HepG2 (cell line): ENCODE data around the gene ZDHHC14. TPM values are rescaled to one million over a fixed set of nuclear protein-coding genes. Genes with fewer than 3 reads are reported as not detected.
A peak's percentile ranks its signal among the peaks of the same experiment; 100 is the strongest.

Experiments used
- ATF7 ChIP-seq, 2 experiments: fragments of 450-650 bp in 1 of 2; sonication (generic) in 1 of 2; formaldehyde crosslinking in 1 of 2; IDR thresholded peaks; 2 replicates each; pipeline versions ENCODE4 v1.4.0 to v1.6.1; 2016 to 2020; ENCODE audit warnings: antibody characterized with exemption in 1 of 2, mild to moderate bottlenecking in 1 of 2, missing genetic modification reagents in 1 of 2
- CHD2 ChIP-seq: IDR thresholded peaks from 2 replicates; pipeline ENCODE4 v1.6.1; 2011; ENCODE audit warnings: low read depth, low read length, improper control_type of control experiment
- ERF ChIP-seq: IDR thresholded peaks from 2 replicates; pipeline ENCODE4 v1.6.1; 2018; ENCODE audit warnings: missing biosample characterization, missing genetic modification reagents
- HNRNPH1 ChIP-seq: fragments of 200-400 bp; formaldehyde crosslinking; optimal IDR thresholded peaks from 2 replicates; pipeline ENCODE3; 2017; ENCODE audit warnings: mild to moderate bottlenecking, low read depth, low read length
- JDP2 ChIP-seq: sonication (generic); formaldehyde crosslinking; IDR thresholded peaks from 2 replicates; pipeline ENCODE4 v1.8.1; 2022; ENCODE audit warnings: missing genetic modification reagents, borderline replicate concordance
- KDM4B ChIP-seq: sonication (generic); formaldehyde crosslinking; IDR thresholded peaks from 2 replicates; pipeline ENCODE4 v1.4.0; 2020; ENCODE audit warnings: missing genetic modification reagents
- PHF8 ChIP-seq: sonication (generic); formaldehyde crosslinking; IDR thresholded peaks from 2 replicates; pipeline ENCODE4 v1.5.0; 2020; ENCODE audit warnings: missing genetic modification reagents
- RARA ChIP-seq: IDR thresholded peaks from 2 replicates; pipeline ENCODE4 v1.6.1; 2016; ENCODE audit warnings: missing genetic modification reagents, missing compliant biosample characterization
- RCOR2 ChIP-seq: IDR thresholded peaks from 2 replicates; pipeline ENCODE4 v1.6.1; 2016; ENCODE audit warnings: missing biosample characterization, missing genetic modification reagents
- RFXANK ChIP-seq: IDR thresholded peaks from 2 replicates; pipeline ENCODE4 v1.6.1; 2016
- SMYD3 ChIP-seq: sonication (generic); formaldehyde crosslinking; IDR thresholded peaks from 2 replicates; pipeline ENCODE4 v1.8.1; 2023; ENCODE audit warnings: mild to moderate bottlenecking, missing genetic modification reagents
- SRF ChIP-seq: IDR thresholded peaks from 2 replicates; pipeline ENCODE4 v1.6.1; 2011; ENCODE audit warnings: mild to moderate bottlenecking, low read depth, low read length, moderate library complexity
- ZFP82 ChIP-seq: sonication (generic); formaldehyde crosslinking; IDR thresholded peaks from 2 replicates; pipeline ENCODE4 v1.5.1; 2020; ENCODE audit warnings: mild to moderate bottlenecking, missing genetic modification reagents, borderline replicate concordance
- ZFX ChIP-seq: sonication (generic); formaldehyde crosslinking; IDR thresholded peaks from 2 replicates; pipeline ENCODE4 v1.4.0; 2020; ENCODE audit warnings: mild to moderate bottlenecking, low read depth, missing genetic modification reagents, moderate library complexity
- ZMYM4 ChIP-seq: sonication (generic); formaldehyde crosslinking; IDR thresholded peaks from 2 replicates; pipeline ENCODE4 v1.8.1; 2023; ENCODE audit warnings: mild to moderate bottlenecking, missing genetic modification reagents
- ZNF253 ChIP-seq: sonication (generic); formaldehyde crosslinking; IDR thresholded peaks from 2 replicates; pipeline ENCODE4 v1.8.0; 2022; ENCODE audit warnings: mild to moderate bottlenecking, missing genetic modification reagents, borderline replicate concordance
- ZNF543 ChIP-seq: sonication (generic); formaldehyde crosslinking; IDR thresholded peaks from 2 replicates; pipeline ENCODE4 v1.4.0; 2020; ENCODE audit warnings: mild to moderate bottlenecking, missing genetic modification reagents
- ZNF710 ChIP-seq: sonication (generic); formaldehyde crosslinking; IDR thresholded peaks from 2 replicates; pipeline ENCODE4 v1.5.0; 2020; ENCODE audit warnings: mild to moderate bottlenecking, missing genetic modification reagents, borderline replicate concordance
- ZNF883 ChIP-seq: sonication (generic); formaldehyde crosslinking; IDR thresholded peaks from 2 replicates; pipeline ENCODE4 v1.5.1; 2020; ENCODE audit warnings: mild to moderate bottlenecking, missing genetic modification reagents; ENCODE audit errors: not compliant biosample characterization
- ZSCAN12 ChIP-seq: sonication (generic); formaldehyde crosslinking; IDR thresholded peaks from 2 replicates; pipeline ENCODE4 v1.9.0; 2021; ENCODE audit warnings: mild to moderate bottlenecking, missing genetic modification reagents
- polyA plus RNA-seq, 8 experiments: library from polyadenylated mRNA; depleted of rRNA in 3 of 8; stranded (reverse) in 7 of 8; unstranded in 1 of 8; fragments of >200 nt; fragmentation: Illumina TruSeq in 4 of 8; extraction: Trizol in 4 of 8; gene quantifications; 2 replicates each; pipeline versions ENCODE4 v1.2.1 to v1.2.3, GENCODE V29; 2011 to 2016; ENCODE audit warnings: low read depth in 4 of 8, missing spikeins in 1 of 8, mixed read lengths in 1 of 8; ENCODE audit not compliant: insufficient read depth in 1 of 8
- total RNA-seq, 5 experiments: library from RNA; depleted of rRNA; stranded (reverse); fragments of >200 nt; fragmentation: Illumina TruSeq; extraction: Trizol; gene quantifications; 2 replicates each; pipeline ENCODE4 v1.2.3, GENCODE V29; 2016; ENCODE audit warnings: low read depth in 1 of 5
- TF ChIP-seq, protein P1 (sequence below): sonication (generic); formaldehyde crosslinking; conservative IDR thresholded peaks from 2 replicates; pipeline ENCODE4 v1.4.0; 2020; ENCODE audit warnings: mild to moderate bottlenecking, missing genetic modification reagents, moderate library complexity
- TF ChIP-seq, protein P2 (sequence below): sonication (generic); formaldehyde crosslinking; IDR thresholded peaks from 2 replicates; pipeline ENCODE4 v1.5.0; 2020; ENCODE audit warnings: missing genetic modification reagents
- TF ChIP-seq, protein P3 (sequence below): sonication (generic); formaldehyde crosslinking; IDR thresholded peaks from 2 replicates; pipeline ENCODE4 v1.4.0; 2020; ENCODE audit warnings: missing genetic modification reagents, borderline replicate concordance

Gene ZDHHC14
- total and polyA plus RNA-seq, 2 of the 13 experiments (the other 11 are each of a cell fraction or from before 2014, with no cell fraction given): 3.7 to 9.5 TPM

DNA sequence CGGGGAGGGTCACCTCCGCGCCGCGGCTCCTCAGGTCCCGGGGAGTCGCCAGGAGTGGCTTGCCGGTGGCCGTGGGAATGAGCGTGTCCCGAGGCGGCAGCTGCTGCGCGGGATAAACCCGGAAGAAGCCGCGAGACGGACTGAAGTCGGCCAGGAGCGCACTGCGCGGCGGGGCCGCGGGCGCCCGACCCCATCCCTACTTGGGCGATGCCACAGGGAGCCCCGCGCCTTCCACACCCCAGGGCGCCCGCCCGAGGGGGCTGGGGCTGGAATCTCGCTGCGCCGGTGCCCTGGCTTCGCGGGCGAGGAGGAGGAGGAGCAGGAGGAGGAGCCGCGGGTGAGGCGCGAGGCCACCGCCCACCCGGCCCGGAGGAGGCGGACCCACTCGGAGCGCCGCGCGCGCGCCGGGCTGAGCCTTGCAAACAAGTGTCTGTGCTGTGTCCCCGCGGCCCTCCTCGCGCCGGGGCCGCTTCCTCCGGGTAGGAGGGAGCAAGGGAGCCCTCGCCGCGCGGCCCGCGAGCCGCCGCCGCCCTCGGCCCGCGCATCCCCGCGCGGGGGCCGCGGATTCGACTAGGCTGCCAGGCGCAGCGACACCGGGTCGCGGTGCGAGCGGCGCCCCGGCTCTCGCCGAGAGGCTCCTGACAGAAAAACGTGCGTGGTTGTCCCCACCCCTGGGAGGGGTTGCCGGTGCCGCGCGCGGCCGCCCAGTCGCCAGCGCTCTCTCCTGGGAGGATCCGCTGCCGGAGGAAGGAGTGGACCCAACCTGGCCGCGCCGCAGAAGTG lies at the start of gene ZDHHC14 (continued):
- TF ChIP-seq, protein P1, sequence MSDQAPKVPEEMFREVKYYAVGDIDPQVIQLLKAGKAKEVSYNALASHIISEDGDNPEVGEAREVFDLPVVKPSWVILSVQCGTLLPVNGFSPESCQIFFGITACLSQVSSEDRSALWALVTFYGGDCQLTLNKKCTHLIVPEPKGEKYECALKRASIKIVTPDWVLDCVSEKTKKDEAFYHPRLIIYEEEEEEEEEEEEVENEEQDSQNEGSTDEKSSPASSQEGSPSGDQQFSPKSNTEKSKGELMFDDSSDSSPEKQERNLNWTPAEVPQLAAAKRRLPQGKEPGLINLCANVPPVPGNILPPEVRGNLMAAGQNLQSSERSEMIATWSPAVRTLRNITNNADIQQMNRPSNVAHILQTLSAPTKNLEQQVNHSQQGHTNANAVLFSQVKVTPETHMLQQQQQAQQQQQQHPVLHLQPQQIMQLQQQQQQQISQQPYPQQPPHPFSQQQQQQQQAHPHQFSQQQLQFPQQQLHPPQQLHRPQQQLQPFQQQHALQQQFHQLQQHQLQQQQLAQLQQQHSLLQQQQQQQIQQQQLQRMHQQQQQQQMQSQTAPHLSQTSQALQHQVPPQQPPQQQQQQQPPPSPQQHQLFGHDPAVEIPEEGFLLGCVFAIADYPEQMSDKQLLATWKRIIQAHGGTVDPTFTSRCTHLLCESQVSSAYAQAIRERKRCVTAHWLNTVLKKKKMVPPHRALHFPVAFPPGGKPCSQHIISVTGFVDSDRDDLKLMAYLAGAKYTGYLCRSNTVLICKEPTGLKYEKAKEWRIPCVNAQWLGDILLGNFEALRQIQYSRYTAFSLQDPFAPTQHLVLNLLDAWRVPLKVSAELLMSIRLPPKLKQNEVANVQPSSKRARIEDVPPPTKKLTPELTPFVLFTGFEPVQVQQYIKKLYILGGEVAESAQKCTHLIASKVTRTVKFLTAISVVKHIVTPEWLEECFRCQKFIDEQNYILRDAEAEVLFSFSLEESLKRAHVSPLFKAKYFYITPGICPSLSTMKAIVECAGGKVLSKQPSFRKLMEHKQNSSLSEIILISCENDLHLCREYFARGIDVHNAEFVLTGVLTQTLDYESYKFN (CRISPR knock-in tag): no peak; the same call in none of the 2 replicates
- TF ChIP-seq ZNF883 (CRISPR knock-in tag) (peak; percentile 71), ZFX (CRISPR knock-in tag) (no peak), ZFP82 (peak; percentile 86; the same call in 1 of the 2 replicates), ZNF253 (CRISPR knock-in tag) (no peak), ERF (CRISPR knock-in tag) (peak; percentile 62; the same call in 1 of the 2 replicates), ZNF710 (CRISPR knock-in tag) (0 out of 2 replicates have a peak, but pooled peaks have one; percentile 3), SMYD3 (CRISPR knock-in tag) (peak; percentile 56; the same call in 1 of the 2 replicates), SRF (no peak), CHD2 (0 out of 2 replicates have a peak, but pooled peaks have one; percentile 29), ZMYM4 (CRISPR knock-in tag) (peak; percentile 58; the same call in 1 of the 2 replicates), ATF7 (IDR thresholded peaks at IDR 0.05) (no peak), ATF7 (CRISPR knock-in tag; IDR thresholded peaks at IDR 0.05) (no peak), JDP2 (CRISPR knock-in tag) (no peak), HNRNPH1 (no peak), RARA (no peak), RFXANK (no peak), KDM4B (no peak), ZSCAN12 (CRISPR knock-in tag) (no peak), RCOR2 (CRISPR knock-in tag) (no peak), PHF8 (CRISPR knock-in tag) (peak; percentile 61), ZNF543 (CRISPR knock-in tag) (peak; percentile 44; the same call in 1 of the 2 replicates)
- TF ChIP-seq, protein P2, sequence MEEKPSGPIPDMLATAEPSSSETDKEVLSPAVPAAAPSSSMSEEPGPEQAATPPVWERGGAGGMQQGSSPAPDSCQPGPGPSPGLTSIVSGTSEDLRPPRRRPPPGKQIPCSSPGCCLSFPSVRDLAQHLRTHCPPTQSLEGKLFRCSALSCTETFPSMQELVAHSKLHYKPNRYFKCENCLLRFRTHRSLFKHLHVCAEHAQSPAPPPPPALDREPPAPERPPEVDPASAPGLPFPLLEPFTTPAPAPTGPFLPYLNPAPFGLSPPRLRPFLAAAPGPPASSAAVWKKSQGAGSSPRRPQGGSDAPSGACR (CRISPR knock-in tag): no peak
- TF ChIP-seq, protein P3, sequence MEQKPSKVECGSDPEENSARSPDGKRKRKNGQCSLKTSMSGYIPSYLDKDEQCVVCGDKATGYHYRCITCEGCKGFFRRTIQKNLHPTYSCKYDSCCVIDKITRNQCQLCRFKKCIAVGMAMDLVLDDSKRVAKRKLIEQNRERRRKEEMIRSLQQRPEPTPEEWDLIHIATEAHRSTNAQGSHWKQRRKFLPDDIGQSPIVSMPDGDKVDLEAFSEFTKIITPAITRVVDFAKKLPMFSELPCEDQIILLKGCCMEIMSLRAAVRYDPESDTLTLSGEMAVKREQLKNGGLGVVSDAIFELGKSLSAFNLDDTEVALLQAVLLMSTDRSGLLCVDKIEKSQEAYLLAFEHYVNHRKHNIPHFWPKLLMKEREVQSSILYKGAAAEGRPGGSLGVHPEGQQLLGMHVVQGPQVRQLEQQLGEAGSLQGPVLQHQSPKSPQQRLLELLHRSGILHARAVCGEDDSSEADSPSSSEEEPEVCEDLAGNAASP (CRISPR knock-in tag): no peak
